GM12873 (cell line): ENCODE data around the gene SLC22A3.

ENCODE experiments used
- TF ChIP-seq, protein P1 (sequence below): IDR thresholded peaks from 2 replicates; pipeline ENCODE4 v1.5.1; 2012; ENCODE audit warnings: low read depth, mild to moderate bottlenecking, moderate library complexity, low read length, control low read depth; ENCODE audit not compliant: insufficient read depth; ENCODE audit errors: missing control alignments

The SLC22A3 gene

DNA sequence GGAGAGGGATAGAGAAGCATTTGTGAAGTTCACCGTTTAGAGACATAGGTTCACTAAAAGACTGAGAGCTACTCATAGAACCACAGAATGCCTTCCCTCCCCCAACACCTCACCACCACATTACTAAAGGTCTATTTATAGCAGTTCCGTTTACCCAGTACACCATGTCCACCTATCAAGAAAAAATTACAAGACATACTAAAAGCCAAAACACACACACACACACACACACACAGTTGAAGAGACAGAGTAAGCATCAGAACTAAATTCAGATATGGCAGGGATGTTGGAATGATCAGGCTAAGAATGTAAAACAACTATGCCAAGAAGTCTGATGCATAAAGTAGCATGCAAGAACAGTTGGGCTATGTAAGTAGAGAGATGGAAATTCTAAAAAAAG lies 52.3 kb downstream of the SLC22A3 start:
- TF ChIP-seq, protein P1, sequence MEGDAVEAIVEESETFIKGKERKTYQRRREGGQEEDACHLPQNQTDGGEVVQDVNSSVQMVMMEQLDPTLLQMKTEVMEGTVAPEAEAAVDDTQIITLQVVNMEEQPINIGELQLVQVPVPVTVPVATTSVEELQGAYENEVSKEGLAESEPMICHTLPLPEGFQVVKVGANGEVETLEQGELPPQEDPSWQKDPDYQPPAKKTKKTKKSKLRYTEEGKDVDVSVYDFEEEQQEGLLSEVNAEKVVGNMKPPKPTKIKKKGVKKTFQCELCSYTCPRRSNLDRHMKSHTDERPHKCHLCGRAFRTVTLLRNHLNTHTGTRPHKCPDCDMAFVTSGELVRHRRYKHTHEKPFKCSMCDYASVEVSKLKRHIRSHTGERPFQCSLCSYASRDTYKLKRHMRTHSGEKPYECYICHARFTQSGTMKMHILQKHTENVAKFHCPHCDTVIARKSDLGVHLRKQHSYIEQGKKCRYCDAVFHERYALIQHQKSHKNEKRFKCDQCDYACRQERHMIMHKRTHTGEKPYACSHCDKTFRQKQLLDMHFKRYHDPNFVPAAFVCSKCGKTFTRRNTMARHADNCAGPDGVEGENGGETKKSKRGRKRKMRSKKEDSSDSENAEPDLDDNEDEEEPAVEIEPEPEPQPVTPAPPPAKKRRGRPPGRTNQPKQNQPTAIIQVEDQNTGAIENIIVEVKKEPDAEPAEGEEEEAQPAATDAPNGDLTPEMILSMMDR = no peak

DNA sequence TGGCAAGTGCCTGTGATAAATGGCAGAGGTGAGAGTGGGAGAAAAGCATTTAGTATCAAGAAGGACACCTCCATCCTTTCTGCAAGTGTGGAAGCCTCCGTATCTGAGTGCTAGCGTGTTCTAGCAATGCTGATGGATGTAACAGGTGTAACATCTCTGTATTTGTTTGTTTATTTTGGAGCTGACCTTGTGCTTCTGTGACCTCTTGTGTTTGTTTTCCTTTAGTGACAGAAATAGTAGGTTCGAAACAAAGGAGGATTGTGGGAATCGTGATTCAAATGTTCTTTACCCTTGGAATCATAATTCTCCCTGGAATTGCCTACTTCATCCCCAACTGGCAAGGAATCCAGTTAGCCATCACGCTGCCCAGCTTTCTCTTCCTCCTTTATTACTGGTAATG lies 60.4 kb downstream of the SLC22A3 start:
- TF ChIP-seq, protein P1 = no peak

DNA sequence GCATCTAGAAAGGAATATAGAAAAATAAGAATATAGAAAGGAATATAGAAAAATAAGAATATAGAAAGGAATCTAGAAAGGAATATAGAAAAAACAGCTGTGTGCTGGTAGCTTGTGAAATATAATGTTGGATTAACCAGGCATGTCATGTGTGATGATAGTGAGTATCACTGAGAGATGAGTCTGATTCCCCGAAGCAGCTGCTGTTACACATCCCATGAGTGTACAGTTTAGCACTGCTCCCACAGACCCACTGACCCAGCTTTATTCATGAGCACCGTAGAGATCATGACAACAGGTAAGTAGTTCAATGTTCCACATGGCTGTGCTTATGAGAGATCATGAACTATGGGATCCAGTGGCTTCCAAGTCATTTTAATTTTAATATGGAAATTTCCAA lies 64.8 kb downstream of the SLC22A3 start:
- TF ChIP-seq, protein P1 = no peak

DNA sequence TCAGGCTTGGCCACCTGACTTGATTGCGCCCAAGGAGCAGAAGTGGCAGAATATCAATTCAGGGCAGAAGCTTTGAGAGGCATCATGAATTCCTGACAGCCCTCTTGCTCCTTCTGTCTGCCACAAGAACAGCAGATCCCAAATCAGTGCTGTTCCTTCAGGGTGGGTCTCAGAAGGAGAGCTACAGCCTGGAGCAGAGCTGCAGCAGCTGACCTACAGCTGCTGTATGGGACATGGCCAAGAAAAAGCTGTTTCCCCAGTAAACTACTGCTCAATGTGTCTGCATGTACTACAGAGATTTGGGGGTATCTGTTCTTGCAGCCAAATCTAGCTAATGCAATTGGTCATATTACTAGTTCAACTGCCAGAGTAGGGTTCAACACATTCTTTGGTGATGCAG lies 69.0 kb downstream of the SLC22A3 start:
- TF ChIP-seq, protein P1 = no peak

DNA sequence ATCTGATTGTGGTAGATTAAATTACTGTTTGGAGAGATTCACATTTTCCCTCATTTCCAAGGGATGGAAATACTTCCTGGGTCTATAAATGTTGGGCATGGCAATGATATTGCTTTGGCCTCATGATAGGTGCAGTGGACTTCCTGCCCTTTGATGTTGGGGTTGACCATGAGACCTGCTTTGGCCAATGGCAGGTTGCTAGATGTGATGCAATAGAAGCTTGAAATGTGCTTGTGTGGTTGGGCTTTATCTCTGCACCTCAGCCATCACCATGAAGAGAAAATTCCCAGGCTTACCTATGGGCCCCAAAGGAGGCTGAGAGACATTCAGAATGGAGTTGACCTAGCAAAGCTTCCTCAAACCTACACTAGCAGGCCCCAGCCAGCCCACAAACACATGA lies 69.4 kb downstream of the SLC22A3 start:
- TF ChIP-seq, protein P1 = no peak

DNA sequence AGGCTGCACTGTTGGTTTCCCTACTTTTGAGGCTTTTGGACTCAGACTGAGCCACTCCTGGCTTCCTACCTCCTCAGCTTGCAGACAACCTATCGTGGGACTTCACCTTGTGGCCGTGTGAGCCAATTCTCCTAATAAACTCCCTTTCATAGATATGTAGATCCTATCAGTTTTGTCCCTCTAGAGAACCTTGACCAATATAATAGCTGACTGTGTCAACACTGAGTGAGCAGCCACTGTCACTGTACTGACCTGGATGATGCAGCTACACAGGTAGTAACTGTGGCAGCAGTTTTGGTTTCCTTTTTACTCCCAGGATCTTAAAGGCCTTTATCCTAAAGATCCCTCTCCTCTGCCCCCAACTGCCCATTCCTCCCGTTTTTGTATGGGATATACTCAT lies 70.2 kb downstream of the SLC22A3 start:
- TF ChIP-seq, protein P1 = no peak

DNA sequence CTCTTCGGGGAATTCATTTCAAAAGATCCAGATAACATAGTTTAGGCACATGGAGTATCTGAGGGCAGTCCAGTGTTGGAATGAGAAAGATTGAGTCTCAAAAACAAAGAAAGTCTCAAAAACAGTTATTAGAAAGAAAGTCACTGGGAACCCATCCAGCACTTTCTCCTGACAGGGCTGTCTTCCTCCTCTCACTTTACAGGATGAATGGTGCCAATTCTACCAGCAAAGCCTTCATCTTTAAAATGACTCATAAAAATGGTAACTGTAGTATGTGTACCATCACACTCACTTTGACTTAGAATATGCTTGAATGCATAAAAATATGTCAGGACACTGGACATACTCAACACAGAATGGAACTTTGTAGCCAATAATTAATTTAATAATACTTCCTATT lies 71.3 kb downstream of the SLC22A3 start:
- TF ChIP-seq, protein P1 = no peak
